GM18907 (cell line): Measurements from ENCODE around the gene IGLL1.

Source experiments
- ATAC-seq: cut with Tn5 transposase; IDR thresholded peaks from one replicate; pipeline ENCODE4 v1.9.1; 2021; ENCODE audit warnings: mild to moderate bottlenecking, moderate library complexity; ENCODE audit not compliant: unreplicated experiment

Gene IGLL1

GRCh38 chr22:23531283-23531956, 48.7 kb downstream of the IGLL1 start:
- ATAC-seq = no peak

GRCh38 chr22:23530766-23531282, 49.3 kb downstream of the IGLL1 start:
- no peak for ATAC-seq

- no peak for ATAC-seq
Observed at GRCh38 chr22:23530106-23530505, 50.0 kb downstream of the IGLL1 start.

- no peak for ATAC-seq
Observed at GRCh38 chr22:23529166-23530103, 50.7 kb downstream of the IGLL1 start.

- ATAC-seq = no peak
Observed at GRCh38 chr22:23527971-23528740, 51.9 kb downstream of the IGLL1 start.

- ATAC-seq = no peak
Observed at GRCh38 chr22:23526596-23527316, 53.3 kb downstream of the IGLL1 start.

- ATAC-seq = no peak
Observed at GRCh38 chr22:23525510-23525909, 54.6 kb downstream of the IGLL1 start.

GRCh38 chr22:23524226-23524625, 55.9 kb downstream of the IGLL1 start:
- ATAC-seq = no peak

GRCh38 chr22:23523713-23524112, 56.4 kb downstream of the IGLL1 start:
- no peak for ATAC-seq
